Kidney epithelial cell (primary cell): ENCODE results near the gene SMARCA5. TPM values are rescaled to one million over a fixed set of nuclear protein-coding genes. Genes with fewer than 3 reads are reported as not detected.
A peak's percentile ranks its signal among the peaks of the same experiment; 100 is the strongest.

Experiments
- DNase-seq: peaks from one replicate; pipeline ENCODE4 v3.0.0-alpha.2; 2010; ENCODE audit warnings: low read depth
- H3K27me3 ChIP-seq: 2 replicates; pipeline ENCODE4 v1.6.0; 2011; ENCODE audit warnings: low read length; ENCODE audit not compliant: control insufficient read depth, insufficient read depth
- H3K36me3 ChIP-seq: 2 replicates; pipeline ENCODE4 v1.5.1; 2011; ENCODE audit warnings: low read length; ENCODE audit not compliant: control insufficient read depth, insufficient read depth
- H3K4me3 ChIP-seq: 2 replicates; pipeline ENCODE4 v1.5.1; 2011; ENCODE audit warnings: low read depth, mild to moderate bottlenecking, control low read depth, low read length
- CTCF ChIP-seq: IDR thresholded peaks from 2 replicates; pipeline ENCODE4 v1.5.1; 2011; ENCODE audit warnings: mild to moderate bottlenecking, moderate library complexity, low read length, control low read depth, inconsistent platforms; ENCODE audit not compliant: insufficient read depth, poor library complexity, severe bottlenecking
- total RNA-seq: library from RNA; depleted of rRNA; stranded (reverse); fragments of >200 nt; gene quantifications from 2 replicates; pipeline ENCODE4 v1.2.3, GENCODE V29; 2015

Gene SMARCA5
- total RNA-seq, 1 donor from 2014 or later: 55.0 TPM

GRCh38 chr4:143558823-143559756 is 45.6 kb downstream of the SMARCA5 start:
- peak; percentile 18 for DNase-seq
- H3K36me3 ChIP-seq: no peaks in the 10 kb centered on the region
- peak overlapping the region; percentile 52 for H3K4me3 ChIP-seq
- TF ChIP-seq CTCF: peak; percentile 76
- H3K27me3 ChIP-seq: no peaks in the 10 kb centered on the region

GRCh38 chr4:143559757-143560147 is 46.2 kb downstream of the SMARCA5 start:
- H3K4me3 ChIP-seq: peak overlapping the region; percentile 52
- TF ChIP-seq CTCF: peak; percentile 3

GRCh38 chr4:143564472-143564871 is 51.0 kb downstream of the SMARCA5 start:
- TF ChIP-seq CTCF: no peak
- no peak for DNase-seq
- Histone ChIP-seq H3K4me3 (no peak overlapping the region), H3K36me3 (no peaks in the 10 kb centered on the region), H3K27me3 (no peaks in the 10 kb centered on the region)

More at GRCh38 chr4:143559757-143560147, 46.2 kb downstream of the SMARCA5 start:
- no peaks in the 10 kb centered on the region for H3K27me3 ChIP-seq
- no peaks in the 10 kb centered on the region for H3K36me3 ChIP-seq
- DNase-seq: no peak

- no peaks in the 10 kb centered on the region for H3K27me3 ChIP-seq
- TF ChIP-seq CTCF: no peak
- H3K4me3 ChIP-seq: no peak overlapping the region
- DNase-seq: no peak
- no peaks in the 10 kb centered on the region for H3K36me3 ChIP-seq
Observed at GRCh38 chr4:143575331-143575730, 61.8 kb downstream of the SMARCA5 start.

- no peaks in the 10 kb centered on the region for H3K27me3 ChIP-seq
- TF ChIP-seq CTCF: no peak
- H3K36me3 ChIP-seq: no peaks in the 10 kb centered on the region
- no peak overlapping the region for H3K4me3 ChIP-seq
- no peak for DNase-seq
Observed at GRCh38 chr4:143581331-143581946, 67.9 kb downstream of the SMARCA5 start.

- Histone ChIP-seq H3K27me3 (no peaks in the 10 kb centered on the region), H3K4me3 (no peak overlapping the region), H3K36me3 (no peaks in the 10 kb centered on the region)
- no peak for DNase-seq
- TF ChIP-seq CTCF: no peak
Observed at GRCh38 chr4:143585548-143585947, 72.0 kb downstream of the SMARCA5 start.
